Sigmoid colon (tissue), 4 donors: Measurements from ENCODE around the gene GGCT.

Experiments used
- CTCF ChIP-seq, 4 experiments: fragments of 450-650 bp in 3 of 4; fragments of 200-600 bp in 1 of 4; IDR thresholded peaks; one replicate each; pipeline ENCODE4 v1.5.1; 2016 to 2019; ENCODE audit warnings: antibody characterized with exemption in 4 of 4, mild to moderate bottlenecking in 3 of 4, moderate library complexity in 2 of 4
- POLR2AphosphoS5 ChIP-seq, 4 donors: sonication (generic); formaldehyde crosslinking; IDR thresholded peaks; one replicate each; pipeline ENCODE4 v1.6.1; 2017; ENCODE audit warnings: antibody characterized with exemption in 4 of 4

GRCh38 chr7:30511973-30512662 is 7.5 kb upstream of the GGCT start:
- TF ChIP-seq POLR2AphosphoS5 (IDR thresholded peaks at IDR 0.05) = no peak
- TF ChIP-seq CTCF (IDR thresholded peaks at IDR 0.05) = no peak
